Smooth muscle cell (in vitro differentiated cells): ENCODE results near the gene SLC13A3. TPM values are rescaled to one million over a fixed set of nuclear protein-coding genes. Genes with fewer than 3 reads are reported as not detected.

ENCODE experiments used
- DNase-seq: peaks from one replicate; lab custom pipeline; 2025; ENCODE audit not compliant: unreplicated experiment; lab: John Stamatoyannopoulos, UW
- H2AFZ ChIP-seq: fragments of 200-600 bp; sonication (generic); 2 replicates; pipeline ENCODE4 v1.6.0; 2016; ENCODE audit warnings: antibody characterized with exemption, low read depth, mild to moderate bottlenecking
- H3F3A ChIP-seq: fragments of 200-600 bp; sonication (generic); 2 replicates; pipeline ENCODE4 v1.6.0; 2017; ENCODE audit warnings: antibody characterized with exemption, low read depth
- H3K27ac ChIP-seq: fragments of 200-600 bp; sonication (generic); 2 replicates; pipeline ENCODE4 v1.5.1; 2016; ENCODE audit warnings: low read depth, mild to moderate bottlenecking
- H3K27me3 ChIP-seq: fragments of 200-600 bp; sonication (generic); 2 replicates; pipeline ENCODE4 v1.6.1; 2016; ENCODE audit warnings: low read depth, mild to moderate bottlenecking
- H3K36me3 ChIP-seq: fragments of 200-600 bp; sonication (generic); 2 replicates; pipeline ENCODE4 v1.5.1; 2016; ENCODE audit warnings: low read depth
- H3K4me1 ChIP-seq: fragments of 200-600 bp; sonication (generic); 2 replicates; pipeline ENCODE4 v1.5.1; 2016; ENCODE audit warnings: low read depth
- H3K4me2 ChIP-seq: fragments of 200-600 bp; sonication (generic); 2 replicates; pipeline ENCODE4 v1.6.0; 2016; ENCODE audit warnings: mild to moderate bottlenecking
- H3K4me3 ChIP-seq: fragments of 200-600 bp; sonication (generic); 2 replicates; pipeline ENCODE4 v1.5.1; 2016; ENCODE audit warnings: mild to moderate bottlenecking
- H3K79me2 ChIP-seq: fragments of 200-600 bp; sonication (generic); 2 replicates; pipeline ENCODE4 v1.6.0; 2016; ENCODE audit warnings: low read depth, mild to moderate bottlenecking
- H3K9ac ChIP-seq: fragments of 200-600 bp; sonication (generic); 2 replicates; pipeline ENCODE4 v1.6.0; 2016; ENCODE audit warnings: low read depth
- H3K9me3 ChIP-seq: fragments of 200-600 bp; sonication (generic); replicated peaks from 2 replicates; pipeline ENCODE4 v1.5.1; 2016; ENCODE audit warnings: low read depth
- H4K20me1 ChIP-seq: fragments of 200-600 bp; sonication (generic); 2 replicates; pipeline ENCODE4 v1.6.0; 2016; ENCODE audit warnings: low read depth
- CTCF ChIP-seq: fragments of 200-600 bp; sonication (generic); IDR thresholded peaks from 2 replicates; pipeline ENCODE4 v1.5.1; 2017; ENCODE audit warnings: borderline replicate concordance, mild to moderate bottlenecking, antibody characterized with exemption; ENCODE audit not compliant: insufficient read depth, poor library complexity, severe bottlenecking
- WGBS: methylation state at CpG from one replicate; pipeline ENCODE4 v1.1.7; 2016; ENCODE audit warnings: low lambda C conversion rate; 5-methylcytosine and 5-hydroxymethylcytosine counted together
- polyA plus RNA-seq: library from polyadenylated mRNA; unstranded; fragments of >200 nt; fragmentation: Nextera tagmentation; extraction: Ambion mirVana; gene quantifications from 2 replicates; pipeline ENCODE4 v1.2.1, GENCODE V29; 2016
- total RNA-seq: library from RNA; depleted of rRNA; stranded (reverse); fragments of >200 nt; gene quantifications from 2 replicates; pipeline ENCODE4 v1.2.3, GENCODE V29; 2014

The SLC13A3 gene
- total and polyA plus RNA-seq, 2 experiments from 2014 or later, result 6.4 to 7.7 TPM

GRCh38 chr20:46671866-46672542 lies 20.7 kb upstream of the SLC13A3 start:
- WGBS, result over 99% methylated on average over 3 of the region's 3 CpGs
- no peak for TF ChIP-seq CTCF
- Histone ChIP-seq H2AFZ (no peak overlapping the region), H3K79me2 (no peaks in the 10 kb centered on the region), H3K4me2 (no peak overlapping the region), H3K27me3 (no peaks in the 10 kb centered on the region), H3K9ac (no peak overlapping the region), H3K36me3 (peaks cover 5% of the 10 kb centered on the region), H3F3A (no peaks in the 10 kb centered on the region), H4K20me1 (no peaks in the 10 kb centered on the region), H3K4me3 (no peak overlapping the region), H3K9me3 (no peaks in the 10 kb centered on the region), H3K27ac (no peak overlapping the region), H3K4me1 (no peaks in the 10 kb centered on the region)
- no peak for DNase-seq

- H3K27ac ChIP-seq, result no peak overlapping the region
- no peaks in the 10 kb centered on the region for H3K4me1 ChIP-seq
- no peaks in the 10 kb centered on the region for H3F3A ChIP-seq
- no peak for TF ChIP-seq CTCF
- H3K4me3 ChIP-seq, result no peak overlapping the region
- H3K9ac ChIP-seq, result no peak overlapping the region
- WGBS, result 96% methylated on average over 3 of the region's 3 CpGs
- H3K9me3 ChIP-seq, result no peaks in the 10 kb centered on the region
- H3K4me2 ChIP-seq, result no peak overlapping the region
- H2AFZ ChIP-seq, result no peak overlapping the region
- no peaks in the 10 kb centered on the region for H3K27me3 ChIP-seq
- H3K79me2 ChIP-seq, result no peaks in the 10 kb centered on the region
- peaks cover 7% of the 10 kb centered on the region for H3K36me3 ChIP-seq
- no peaks in the 10 kb centered on the region for H4K20me1 ChIP-seq
- DNase-seq, result no peak
Observed at GRCh38 chr20:46670585-46671584, 19.6 kb upstream of the SLC13A3 start.

GRCh38 chr20:46670228-46670584 lies 18.9 kb upstream of the SLC13A3 start:
- Histone ChIP-seq H3K27ac (no peak overlapping the region), H3K36me3 (peaks cover 7% of the 10 kb centered on the region), H3K27me3 (no peaks in the 10 kb centered on the region), H2AFZ (no peak overlapping the region), H3K4me3 (no peak overlapping the region), H3K9ac (no peak overlapping the region), H3K4me2 (no peak overlapping the region), H3K79me2 (no peaks in the 10 kb centered on the region), H3F3A (no peaks in the 10 kb centered on the region), H3K4me1 (no peaks in the 10 kb centered on the region), H4K20me1 (no peaks in the 10 kb centered on the region), H3K9me3 (no peaks in the 10 kb centered on the region)
- TF ChIP-seq CTCF, result no peak
- 97% methylated on average over 2 of the region's 2 CpGs for WGBS
- no peak for DNase-seq
